Kidney (tissue), 14 donors: ENCODE results near the gene TVP23C. TPM values are rescaled to one million over a fixed set of nuclear protein-coding genes. Genes with fewer than 3 reads are reported as not detected.
A peak's percentile ranks its signal among the peaks of the same experiment; 100 is the strongest.

Experiments
- DNase-seq, 5 donors: peaks; one replicate each; pipeline ENCODE4 v3.0.0-alpha.2; 2013 to 2020
- FAIRE-seq: peaks from 2 replicates; lab custom pipeline; 2012; peaks lifted over from hg19 to GRCh38; lab: Jason Lieb, UNC
- H3K27ac ChIP-seq, 2 donors: one replicate each; pipeline ENCODE4 v1.7.0; 2013; ENCODE audit warnings: low read depth in 2 of 2, low read length in 2 of 2, inconsistent platforms in 1 of 2
- H3K27me3 ChIP-seq: one replicate; pipeline ENCODE4 v1.7.1; 2013; ENCODE audit warnings: low read length, inconsistent platforms; ENCODE audit not compliant: control insufficient read depth, insufficient read depth
- H3K36me3 ChIP-seq, 3 donors: one replicate each; pipeline versions ENCODE4 v1.7.0 to v1.7.1; 2013; ENCODE audit warnings: low read length in 3 of 3, control low read depth in 1 of 3, inconsistent platforms in 1 of 3; ENCODE audit not compliant: insufficient read depth in 3 of 3, control insufficient read depth in 2 of 3
- H3K4me1 ChIP-seq, 3 donors: one replicate each; pipeline versions ENCODE4 v1.7.0 to v1.7.1; 2013; ENCODE audit warnings: low read length in 3 of 3, inconsistent platforms in 1 of 3, low read depth in 1 of 3; ENCODE audit not compliant: control insufficient read depth in 2 of 3, insufficient read depth in 2 of 3
- H3K4me3 ChIP-seq, 3 donors: one replicate each; pipeline versions ENCODE4 v1.7.0 to v1.8.1; 2013; ENCODE audit warnings: low read length in 3 of 3, control low read depth in 1 of 3, inconsistent platforms in 1 of 3
- H3K9ac ChIP-seq, 3 donors: one replicate each; pipeline versions ENCODE4 v1.7.0 to v1.7.1; 2013; ENCODE audit warnings: low read length in 3 of 3, control low read depth in 1 of 3, inconsistent platforms in 1 of 3
- H3K9me3 ChIP-seq, 3 donors: one replicate each; pipeline versions ENCODE4 v1.7.0 to v1.7.1; 2013; ENCODE audit warnings: low read length in 3 of 3, control low read depth in 1 of 3, inconsistent platforms in 1 of 3; ENCODE audit not compliant: control insufficient read depth in 2 of 3, insufficient read depth in 1 of 3
- CTCF ChIP-seq: IDR thresholded peaks from 3 replicates; pipeline ENCODE4 v1.5.1; 2012; ENCODE audit warnings: mild to moderate bottlenecking, moderate library complexity, borderline replicate concordance; ENCODE audit not compliant: insufficient read depth; ENCODE audit errors: extremely low read depth
- intact Hi-C: fragments of 100-400 bp; cut with DNase I; formaldehyde crosslinking; loops from one replicate; pipeline ENCODE4 v1.11.1; 2022
- polyA plus RNA-seq: library from polyadenylated mRNA; stranded (reverse); fragments of 350-450 nt; fragmentation: Illumina TruSeq; extraction: RNeasy Lipid Tissue Mini Kit (QIAGEN cat#74804); gene quantifications from one replicate; pipeline ENCODE4 v1.2.3, GENCODE V29; 2014; ENCODE audit warnings: low read depth, low replicate concordance; ENCODE audit not compliant: insufficient read depth
- total RNA-seq: library from RNA; stranded (reverse); fragmentation: NEBNext Ultra II Directional; extraction: Animal tissue kit (Norgen Biotek cat#: 25700); gene quantifications from one replicate; pipeline ENCODE4 v1.2.1, GENCODE V29; 2021
- donor health status: control.
- donor health status: control.
- donor health status: control.
- donor health status: control.
- donor health status: control.
- donor health status: DM: yes; HTN: yes; CAD: no.
- donor health status: Normal renal cell carcinoma (clear cell type).

The TVP23C gene
- total and polyA plus RNA-seq, 2 donors from 2014 or later: 2.6 to 19.0 TPM

GRCh38 chr17:15494821-15495220 lies 68.5 kb downstream of the TVP23C start:
- Histone ChIP-seq H3K4me1 (no peaks in the 10 kb centered on the region), H3K4me3 (no peak overlapping the region), H3K27me3 (no peaks in the 10 kb centered on the region), H3K27ac (no peak overlapping the region), H3K36me3 (no peaks in the 10 kb centered on the region), H3K9ac (no peak overlapping the region), H3K9me3 (no peaks in the 10 kb centered on the region)
- DNase-seq (peak in 2 of 5 donors; percentile 15 to 61), FAIRE-seq (no peak)
- intact Hi-C loops: no loop called here
- no peak for TF ChIP-seq CTCF

- FAIRE-seq (no peak), DNase-seq (no peak)
- no peak overlapping the region for H3K27ac ChIP-seq
These were observed 69.6 kb downstream of the TVP23C start for GRCh38 chr17:15493693-15494035.

GRCh38 chr17:15492791-15493692 lies 70.2 kb downstream of the TVP23C start:
- FAIRE-seq (no peak), DNase-seq (no peak)
- H3K27me3 ChIP-seq: no peaks in the 10 kb centered on the region
- H3K4me3 ChIP-seq: no peak overlapping the region
- H3K9me3 ChIP-seq: no peaks in the 10 kb centered on the region
- H3K27ac ChIP-seq: no peak overlapping the region
- H3K36me3 ChIP-seq: no peaks in the 10 kb centered on the region
- intact Hi-C loops: no loop called here
- TF ChIP-seq CTCF: no peak
- H3K9ac ChIP-seq: no peak overlapping the region
- no peaks in the 10 kb centered on the region for H3K4me1 ChIP-seq

More at GRCh38 chr17:15493693-15494035, 69.6 kb downstream of the TVP23C start:
- no peak for TF ChIP-seq CTCF
- H3K27me3 ChIP-seq: no peaks in the 10 kb centered on the region
- no peaks in the 10 kb centered on the region for H3K4me1 ChIP-seq
- H3K9ac ChIP-seq: no peak overlapping the region
- H3K36me3 ChIP-seq: no peaks in the 10 kb centered on the region
- H3K4me3 ChIP-seq: no peak overlapping the region
- intact Hi-C loops: no loop called here
- H3K9me3 ChIP-seq: no peaks in the 10 kb centered on the region

GRCh38 chr17:15492186-15492585 lies 71.1 kb downstream of the TVP23C start:
- H3K9me3 ChIP-seq: no peaks in the 10 kb centered on the region
- H3K9ac ChIP-seq: no peak overlapping the region
- H3K4me1 ChIP-seq: no peaks in the 10 kb centered on the region
- no peak overlapping the region for H3K4me3 ChIP-seq
- intact Hi-C loops: no loop called here
- no peak for TF ChIP-seq CTCF
- FAIRE-seq: no peak
- no peaks in the 10 kb centered on the region for H3K27me3 ChIP-seq
- H3K36me3 ChIP-seq: no peaks in the 10 kb centered on the region
- DNase-seq: no peak
- H3K27ac ChIP-seq: no peak overlapping the region
